B cell (primary cell): ENCODE data around the gene LPCAT1. TPM values are rescaled to one million over a fixed set of nuclear protein-coding genes. Genes with fewer than 3 reads are reported as not detected.

Source experiments
- ATAC-seq: fragments of 200-7000 bp; cut with Tn5 transposase; one replicate; pipeline ENCODE4 v1.10.0; 2021; ENCODE audit warnings: low read depth, mild to moderate bottlenecking, moderate number of reproducible peaks, moderate library complexity
- CTCF ChIA-PET: fragments of 350-600 bp; sonication (Branson Sonifier 250); formaldehyde crosslinking; loops from one replicate; lab custom pipeline; 2021; ENCODE audit warnings: antibody characterized with exemption, inconsistent platforms; lab: Charles Lee
- POLR2A ChIA-PET: fragments of 350-600 bp; sonication (Branson Sonifier 250); formaldehyde crosslinking; loops from one replicate; lab custom pipeline; 2021; ENCODE audit warnings: antibody characterized with exemption; lab: Charles Lee
- DNase-seq: peaks from one replicate; pipeline ENCODE4 v3.0.0; 2013
- H2AFZ ChIP-seq: 2 replicates; pipeline ENCODE4 v1.6.1; 2012; ENCODE audit warnings: mild to moderate bottlenecking, low read depth, low read length; ENCODE audit not compliant: insufficient read depth, poor library complexity, severe bottlenecking
- H3K27ac ChIP-seq, 2 donors: 1 replicate in 1 of 2; 2 replicates in 1 of 2; pipeline ENCODE4 v1.5.1; 2012 to 2013; ENCODE audit warnings: low read length in 2 of 2, mild to moderate bottlenecking in 2 of 2, moderate library complexity in 1 of 2
- H3K27me3 ChIP-seq, 4 experiments: fragments of 200-600 bp in 1 of 4; sonication (generic) in 1 of 4; replicated peaks in 1 of 4; 1 replicate in 2 of 4; 2 replicates in 2 of 4; pipeline versions ENCODE4 v1.6.1 to v1.7.0; 2013 to 2016; ENCODE audit warnings: low read length in 3 of 4, mild to moderate bottlenecking in 2 of 4, mixed read lengths in 1 of 4, moderate library complexity in 1 of 4; ENCODE audit not compliant: insufficient read depth in 4 of 4, control insufficient read depth in 3 of 4; ENCODE audit errors: control extremely low read depth in 1 of 4
- H3K36me3 ChIP-seq, 2 experiments: replicated peaks in 1 of 2; 1 replicate in 1 of 2; 2 replicates in 1 of 2; pipeline versions ENCODE4 v1.6.1 to v1.7.1; 2013; ENCODE audit warnings: low read length in 1 of 2; ENCODE audit not compliant: insufficient read depth in 2 of 2, control insufficient read depth in 1 of 2; ENCODE audit errors: control extremely low read depth in 1 of 2, extremely low read depth in 1 of 2
- H3K4me1 ChIP-seq, 2 donors: fragments of 200-600 bp in 1 of 2; sonication (generic) in 1 of 2; 1 replicate in 1 of 2; 2 replicates in 1 of 2; pipeline versions ENCODE4 v1.5.1 to v1.6.1; 2013 to 2017; ENCODE audit warnings: low read length in 2 of 2; ENCODE audit not compliant: control insufficient read depth in 2 of 2, insufficient read depth in 2 of 2
- H3K4me2 ChIP-seq: replicated peaks from 2 replicates; pipeline ENCODE3; 2012; ENCODE audit warnings: mild to moderate bottlenecking, low read depth, low read length; ENCODE audit not compliant: poor library complexity, severe bottlenecking
- H3K4me3 ChIP-seq, 5 experiments: fragments of 200-600 bp in 1 of 5; sonication (generic) in 1 of 5; 1 replicate in 3 of 5; 2 replicates in 2 of 5; pipeline versions ENCODE4 v1.5.1 to v1.7.0; 2011 to 2016; ENCODE audit warnings: low read length in 4 of 5, mild to moderate bottlenecking in 4 of 5, low read depth in 2 of 5, control low read depth in 1 of 5, moderate library complexity in 1 of 5; ENCODE audit not compliant: insufficient read depth in 1 of 5; ENCODE audit errors: control extremely low read depth in 1 of 5, extremely low read depth in 1 of 5
- H3K79me2 ChIP-seq: fragments of 200-600 bp; sonication (generic); one replicate; pipeline ENCODE4 v1.6.0; 2016; ENCODE audit warnings: low read length; ENCODE audit not compliant: control insufficient read depth, insufficient read depth
- H3K9ac ChIP-seq: fragments of 200-600 bp; sonication (generic); 2 replicates; pipeline ENCODE4 v1.6.1; 2017; ENCODE audit warnings: mild to moderate bottlenecking, low read length, moderate library complexity
- H3K9me3 ChIP-seq, 3 donors: one replicate each; pipeline versions ENCODE4 v1.6.1 to v1.7.1; 2013; ENCODE audit warnings: low read length in 2 of 3; ENCODE audit not compliant: control insufficient read depth in 2 of 3, insufficient read depth in 1 of 3; ENCODE audit errors: control extremely low read depth in 1 of 3
- H4K20me1 ChIP-seq: 2 replicates; pipeline ENCODE4 v1.6.0; 2012; ENCODE audit warnings: mild to moderate bottlenecking, low read length; ENCODE audit not compliant: insufficient read depth, control insufficient read depth, poor library complexity, severe bottlenecking
- H3K27ac Mint-ChIP-seq: one replicate; pipeline ENCODE4 v1.8.0; 2021; ENCODE audit warnings: mixed read lengths
- H3K27me3 Mint-ChIP-seq: one replicate; pipeline ENCODE4 v1.8.0; 2021; ENCODE audit warnings: mixed read lengths
- H3K4me1 Mint-ChIP-seq: one replicate; pipeline ENCODE4 v1.8.0; 2021; ENCODE audit warnings: mixed read lengths
- H3K4me3 Mint-ChIP-seq: one replicate; pipeline ENCODE4 v1.8.0; 2021; ENCODE audit warnings: mixed read lengths
- H3K9me3 Mint-ChIP-seq: one replicate; pipeline ENCODE4 v1.8.0; 2022; ENCODE audit warnings: mixed read lengths; ENCODE audit not compliant: insufficient read depth
- CTCF ChIP-seq: fragments of 200-600 bp; IDR thresholded peaks from one replicate; pipeline ENCODE4 v1.8.0; 2022; ENCODE audit warnings: antibody characterized with exemption, mild to moderate bottlenecking
- EZH2 ChIP-seq: IDR thresholded peaks from 2 replicates; pipeline ENCODE4 v1.6.1; 2012; ENCODE audit warnings: borderline replicate concordance, low read depth, mild to moderate bottlenecking, moderate library complexity, low read length; ENCODE audit not compliant: insufficient read depth, poor library complexity, severe bottlenecking
- WGBS: methylation state at CpG from one replicate; pipeline ENCODE4 v1.1.5; 2013; ENCODE audit warnings: missing lambda C conversion rate; ENCODE audit not compliant: insufficient coverage; 5-methylcytosine and 5-hydroxymethylcytosine counted together
- intact Hi-C: fragments of 100-400 bp; cut with micrococcal nuclease; formaldehyde crosslinking; loops from one replicate; pipeline ENCODE4 v1.10.0; 2022
- polyA plus RNA-seq: library from polyadenylated mRNA; depleted of rRNA; stranded (reverse); fragments of >200 nt; gene quantifications from 2 replicates; pipeline ENCODE4 v1.2.3, GENCODE V29; 2012
- total RNA-seq, 2 donors: library from RNA; stranded (reverse); fragments of 120-200 nt in 1 of 2; gene quantifications; 1 replicate in 1 of 2; 2 replicates in 1 of 2; pipeline versions ENCODE4 v1.2.3 to v1.2.4, GENCODE V29; 2013 to 2022

Gene LPCAT1
- total and polyA plus RNA-seq, 2 donors (not counting 1 experiment from before 2014, with no cell fraction given): 94.8 to 159 TPM

- H3K36me3 ChIP-seq: no peaks in the 10 kb centered on the region
- DNase-seq (no peak), ATAC-seq (no peak)
- H3K4me2 ChIP-seq: no peak overlapping the region
- H4K20me1 ChIP-seq: no peaks in the 10 kb centered on the region
- ChIA-PET POLR2A (no interaction called here), CTCF (no interaction called here)
- Mint-ChIP-seq H3K4me1 (peaks cover 9% of the 10 kb centered on the region), H3K27me3 (peaks cover 25% of the 10 kb centered on the region), H3K27ac (no peak overlapping the region), H3K4me3 (no peak overlapping the region), H3K9me3 (no peaks in the 10 kb centered on the region)
- no peak overlapping the region for H3K4me3 ChIP-seq
- WGBS: 89% methylated on average over 23 of the region's 23 CpGs
- H3K9me3 ChIP-seq: peaks cover 0 to 5% (median 0%) of the 10 kb centered on the region in 3 donors
- no peak overlapping the region for H3K9ac ChIP-seq
- TF ChIP-seq CTCF (no peak), EZH2 (no peak)
- H3K79me2 ChIP-seq: no peaks in the 10 kb centered on the region
- peaks cover 0 to 25% (median 2%) of the 10 kb centered on the region in 4 experiments for H3K27me3 ChIP-seq
- H3K27ac ChIP-seq: no peak overlapping the region
- H2AFZ ChIP-seq: no peak overlapping the region
- H3K4me1 ChIP-seq: peaks cover 0 to 6% of the 10 kb centered on the region in 2 donors
- intact Hi-C loops: no loop called here
Observed at GRCh38 chr5:1413611-1414241, 110.0 kb downstream of the LPCAT1 start.

- Histone ChIP-seq H3K36me3 (no peaks in the 10 kb centered on the region), H3K4me2 (no peak overlapping the region), H3K27me3 (peaks cover 0 to 28% (median 2%) of the 10 kb centered on the region in 4 experiments), H3K27ac (no peak overlapping the region), H3K4me3 (no peak overlapping the region), H3K9me3 (peaks cover 0 to 5% (median 0%) of the 10 kb centered on the region in 3 donors), H3K9ac (no peak overlapping the region), H2AFZ (no peak overlapping the region), H4K20me1 (no peaks in the 10 kb centered on the region), H3K4me1 (peaks cover 0 to 6% of the 10 kb centered on the region in 2 donors), H3K79me2 (no peaks in the 10 kb centered on the region)
- ATAC-seq: no peak
- intact Hi-C loops: no loop called here
- peaks cover 9% of the 10 kb centered on the region for H3K4me1 Mint-ChIP-seq
- DNase-seq: no peak
- H3K27ac Mint-ChIP-seq: no peak overlapping the region
- no peak overlapping the region for H3K4me3 Mint-ChIP-seq
- TF ChIP-seq EZH2 (no peak), CTCF (no peak)
- ChIA-PET POLR2A (no interaction called here), CTCF (no interaction called here)
- peaks cover 25% of the 10 kb centered on the region for H3K27me3 Mint-ChIP-seq
- no peaks in the 10 kb centered on the region for H3K9me3 Mint-ChIP-seq
- WGBS: 77% methylated on average over 12 of the region's 13 CpGs
Observed at GRCh38 chr5:1413211-1413610, 110.5 kb downstream of the LPCAT1 start.
